IMR-90 (cell line): ENCODE measurements around the gene SPATS2L. TPM values are rescaled to one million over a fixed set of nuclear protein-coding genes. Genes with fewer than 3 reads are reported as not detected.

ENCODE experiments used
- ATAC-seq: fragments of 200-7000 bp; cut with Tn5 transposase; 2 replicates; pipeline ENCODE4 v1.9.1; 2020; ENCODE audit warnings: low read depth, mild to moderate bottlenecking, moderate library complexity
- BruUV-seq: library from RNA; stranded (reverse); fragments of 400-500 nt; replicated peaks from 2 replicates; lab custom pipeline; 2021; lab: Mats Ljungman, UMichigan
- CTCF ChIA-PET: fragments of 300-600 bp; formaldehyde crosslinking; extraction: SDS; loops from one replicate; lab custom pipeline; 2021; ENCODE audit warnings: antibody characterized with exemption; lab: Yijun Ruan, JAX
- POLR2A ChIA-PET: fragments of 300-600 bp; sonication (Branson Sonifier 250); formaldehyde crosslinking; loops from one replicate; lab custom pipeline; 2022; ENCODE audit warnings: antibody characterized with exemption; ENCODE audit not compliant: unreplicated experiment; lab: Charles Lee
- DNase-seq: peaks from one replicate; pipeline ENCODE4 v3.0.0; 2013
- H2AFZ ChIP-seq: replicated peaks from 2 replicates; pipeline ENCODE3; 2013; ENCODE audit warnings: low read length, mild to moderate bottlenecking; ENCODE audit not compliant: poor library complexity
- H2AK5ac ChIP-seq: 2 replicates; pipeline ENCODE4 v1.6.1; 2013; ENCODE audit warnings: low read depth, low read length, inconsistent platforms
- H2AK9ac ChIP-seq: replicated peaks from 2 replicates; pipeline ENCODE3; 2013; ENCODE audit warnings: mild to moderate bottlenecking, low read depth, low read length, moderate library complexity; ENCODE audit not compliant: poor library complexity
- H2BK120ac ChIP-seq: 2 replicates; pipeline ENCODE4 v1.6.1; 2013; ENCODE audit warnings: low read depth, low read length, inconsistent platforms
- H2BK15ac ChIP-seq: 3 replicates; pipeline ENCODE4 v1.6.1; 2013; ENCODE audit warnings: low read depth, low read length, inconsistent platforms
- H2BK20ac ChIP-seq: 2 replicates; pipeline ENCODE4 v1.6.1; 2013; ENCODE audit warnings: low read depth, mild to moderate bottlenecking, inconsistent platforms, low read length, moderate library complexity
- H2BK5ac ChIP-seq: 2 replicates; pipeline ENCODE4 v1.6.1; 2013; ENCODE audit warnings: mild to moderate bottlenecking, low read depth, low read length, inconsistent platforms; ENCODE audit not compliant: poor library complexity, severe bottlenecking
- H3K14ac ChIP-seq: replicated peaks from 2 replicates; pipeline ENCODE4 v1.6.1; 2013; ENCODE audit warnings: low read depth, low read length, inconsistent platforms
- H3K18ac ChIP-seq: 2 replicates; pipeline ENCODE4 v1.6.1; 2013; ENCODE audit warnings: low read depth, low read length, control low read depth
- H3K23ac ChIP-seq: 2 replicates; pipeline ENCODE4 v1.6.1; 2013; ENCODE audit warnings: low read depth, low read length, inconsistent platforms
- H3K27ac ChIP-seq: 2 replicates; pipeline ENCODE4 v1.5.1; 2013; ENCODE audit warnings: mild to moderate bottlenecking, control low read depth, low read length; ENCODE audit not compliant: insufficient read depth
- H3K27me3 ChIP-seq: 2 replicates; pipeline ENCODE4 v1.6.1; 2013; ENCODE audit warnings: low read length; ENCODE audit not compliant: control insufficient read depth, insufficient read depth
- H3K36me3 ChIP-seq: 2 replicates; pipeline ENCODE4 v1.6.1; 2013; ENCODE audit warnings: low read length, mixed read lengths; ENCODE audit not compliant: control insufficient read depth, insufficient read depth
- H3K4ac ChIP-seq: 2 replicates; pipeline ENCODE4 v1.6.1; 2013; ENCODE audit warnings: low read depth, low read length, inconsistent platforms
- H3K4me1 ChIP-seq: 2 replicates; pipeline ENCODE4 v1.6.1; 2013; ENCODE audit warnings: low read length, mixed read lengths; ENCODE audit not compliant: control insufficient read depth, insufficient read depth
- H3K4me2 ChIP-seq: 2 replicates; pipeline ENCODE4 v1.6.1; 2013; ENCODE audit warnings: low read depth, mild to moderate bottlenecking, control low read depth, low read length, moderate library complexity
- H3K4me3 ChIP-seq: 2 replicates; pipeline ENCODE4 v1.5.1; 2013; ENCODE audit warnings: low read depth, mild to moderate bottlenecking, control low read depth, low read length, moderate library complexity; ENCODE audit not compliant: insufficient read depth
- H3K56ac ChIP-seq: 2 replicates; pipeline ENCODE4 v1.6.1; 2013; ENCODE audit warnings: low read length, inconsistent platforms; ENCODE audit not compliant: insufficient read depth; ENCODE audit errors: extremely low read depth
- H3K79me1 ChIP-seq, 2 experiments: 2 replicates each; pipeline ENCODE4 v1.6.1; 2013; ENCODE audit warnings: low read length in 2 of 2, inconsistent platforms in 1 of 2, low read depth in 1 of 2
- H3K9ac ChIP-seq: 2 replicates; pipeline ENCODE4 v1.6.1; 2013; ENCODE audit warnings: low read depth, low read length, control low read depth
- H3K9me1 ChIP-seq: 2 replicates; pipeline ENCODE4 v1.6.1; 2013; ENCODE audit warnings: low read length, inconsistent platforms; ENCODE audit not compliant: insufficient read depth
- H3K9me3 ChIP-seq: 2 replicates; pipeline ENCODE4 v1.6.1; 2013; ENCODE audit warnings: low read length; ENCODE audit not compliant: control insufficient read depth, insufficient read depth
- H4K20me1 ChIP-seq: 2 replicates; pipeline ENCODE4 v1.6.1; 2013; ENCODE audit warnings: low read length, inconsistent platforms; ENCODE audit not compliant: insufficient read depth
- H4K5ac ChIP-seq: 2 replicates; pipeline ENCODE4 v1.6.1; 2013; ENCODE audit warnings: mild to moderate bottlenecking, low read depth, low read length, control low read depth
- H4K8ac ChIP-seq, 2 experiments: 2 replicates each; pipeline ENCODE4 v1.6.1; 2013; ENCODE audit warnings: low read depth in 2 of 2, low read length in 2 of 2, control low read depth in 1 of 2, inconsistent platforms in 1 of 2
- H4K91ac ChIP-seq: 2 replicates; pipeline ENCODE4 v1.6.1; 2013; ENCODE audit warnings: low read depth, low read length, inconsistent platforms; ENCODE audit not compliant: insufficient read depth
- BHLHE40 ChIP-seq: fragments of 150-350 bp; IDR thresholded peaks from 2 replicates; pipeline ENCODE4 v1.6.1; 2016; ENCODE audit warnings: mild to moderate bottlenecking, low read depth, low read length
- CEBPB ChIP-seq: IDR thresholded peaks from 2 replicates; pipeline ENCODE4 v1.6.1; 2012; ENCODE audit warnings: low read depth, low read length, improper control_type of control experiment
- CHD1 ChIP-seq: IDR thresholded peaks from 2 replicates; pipeline ENCODE4 v1.6.1; 2012; ENCODE audit warnings: low read depth, low read length, improper control_type of control experiment
- CTCF ChIP-seq: conservative IDR thresholded peaks from 2 replicates; pipeline ENCODE4 v1.5.1; 2012; ENCODE audit warnings: mild to moderate bottlenecking, low read depth, low read length, improper control_type of control experiment
- ELK1 ChIP-seq: fragments of 150-350 bp; IDR thresholded peaks from 2 replicates; pipeline ENCODE4 v1.6.1; 2016; ENCODE audit warnings: low read depth, mild to moderate bottlenecking, low read length, moderate library complexity, borderline replicate concordance
- FOS ChIP-seq: fragments of 150-350 bp; IDR thresholded peaks from 2 replicates; pipeline ENCODE4 v1.6.1; 2016; ENCODE audit warnings: low read depth, low read length
- MAFK ChIP-seq: IDR thresholded peaks from 2 replicates; pipeline ENCODE4 v1.6.1; 2012; ENCODE audit warnings: low read depth, low read length, improper control_type of control experiment
- MAZ ChIP-seq: IDR thresholded peaks from 2 replicates; pipeline ENCODE4 v1.6.1; 2012; ENCODE audit warnings: low read depth, mild to moderate bottlenecking, low read length, improper control_type of control experiment, moderate library complexity, borderline replicate concordance
- MXI1 ChIP-seq: IDR thresholded peaks from 2 replicates; pipeline ENCODE4 v1.6.1; 2012; ENCODE audit warnings: low read depth, mild to moderate bottlenecking, low read length, moderate library complexity, borderline replicate concordance
- NFE2L2 ChIP-seq: fragments of 150-350 bp; IDR thresholded peaks from 2 replicates; pipeline ENCODE4 v1.6.1; 2016; ENCODE audit warnings: low read depth, mild to moderate bottlenecking, low read length
- POLR2A ChIP-seq: IDR thresholded peaks from 2 replicates; pipeline ENCODE4 v1.6.1; 2012; ENCODE audit warnings: mild to moderate bottlenecking, low read depth, low read length
- RAD21 ChIP-seq: IDR thresholded peaks from 2 replicates; pipeline ENCODE4 v1.6.1; 2012; ENCODE audit warnings: low read length, improper control_type of control experiment
- RCOR1 ChIP-seq: IDR thresholded peaks from 2 replicates; pipeline ENCODE4 v1.6.1; 2012; ENCODE audit warnings: mild to moderate bottlenecking, low read length, improper control_type of control experiment; ENCODE audit not compliant: insufficient replicate concordance
- RFX5 ChIP-seq: IDR thresholded peaks from 2 replicates; pipeline ENCODE4 v1.8.0; 2012; ENCODE audit warnings: low read depth, mild to moderate bottlenecking, low read length, moderate library complexity
- SMC3 ChIP-seq: fragments of 150-350 bp; IDR thresholded peaks from 2 replicates; pipeline ENCODE4 v1.6.1; 2016; ENCODE audit warnings: low read depth, mild to moderate bottlenecking, antibody characterized with exemption, low read length, moderate library complexity
- USF2 ChIP-seq: fragments of 150-350 bp; IDR thresholded peaks from 2 replicates; pipeline ENCODE4 v1.6.1; 2017; ENCODE audit warnings: mild to moderate bottlenecking, antibody characterized with exemption, low read length, low read depth
- WGBS, 2 experiments: methylation state at CpG; one replicate each; pipeline versions ENCODE4 v1.1.5 to v1.1.7; 2013; ENCODE audit warnings: missing lambda C conversion rate in 2 of 2; ENCODE audit not compliant: insufficient read length in 1 of 2; ENCODE audit errors: extremely low coverage in 2 of 2; 5-methylcytosine and 5-hydroxymethylcytosine counted together
- dilution Hi-C: fragments of 300-500 bp; cut with HindIII; formaldehyde crosslinking; loops from one replicate; pipeline ENCODE4 v1.14.3; 2018; ENCODE audit warnings: low sequenced_read_pairs; ENCODE audit not compliant: unreplicated experiment
- in situ Hi-C: fragments of 300-500 bp; cut with MboI; formaldehyde crosslinking; loops from 3 replicates; pipeline ENCODE4 v1.14.3; 2019; ENCODE audit warnings: low sequenced_read_pairs, inconsistent platforms, mixed read lengths
- intact Hi-C: fragments of 100-400 bp; cut with micrococcal nuclease; formaldehyde crosslinking; loops from 2 replicates; pipeline ENCODE4 v1.10.0; 2022
- polyA plus RNA-seq, 3 experiments: library from polyadenylated mRNA; depleted of rRNA; stranded (reverse); fragments of >200 nt; gene quantifications; 2 replicates each; pipeline ENCODE4 v1.2.3, GENCODE V29; 2012; ENCODE audit warnings: low replicate concordance in 1 of 3
- total RNA-seq: library from RNA; depleted of rRNA; stranded (reverse); fragments of >200 nt; gene quantifications from 2 replicates; pipeline ENCODE4 v1.2.3, GENCODE V29; 2012

SPATS2L gene
- total and polyA plus RNA-seq, 2 of the 4 experiments (the other 2 are of a cell fraction), result 118 to 155 TPM

- no peaks in the 10 kb centered on the region for H3K27me3 ChIP-seq
- H3K79me1 ChIP-seq, result no peaks in the 10 kb centered on the region
- no peak overlapping the region for H2BK5ac ChIP-seq
- no peak overlapping the region for H3K4me2 ChIP-seq
- no peaks in the 10 kb centered on the region; the same call in 1 of the 2 replicates for H3K9me1 ChIP-seq
- no CpG with 5 or more reads among the region's 2 CpGs for WGBS, 2 experiments
- H4K8ac ChIP-seq, result no peak overlapping the region
- H3K9ac ChIP-seq, result no peak overlapping the region
- no peak for DNase-seq
- no peak overlapping the region for H3K56ac ChIP-seq
- H2AK9ac ChIP-seq, result no peak overlapping the region
- in situ Hi-C loops (no loop called here), intact Hi-C loops (no loop called here), dilution Hi-C loops (no loop called here)
- ChIA-PET POLR2A (no interaction called here), CTCF (no interaction called here)
- peaks cover 1% of the 10 kb centered on the region for H3K4me1 ChIP-seq
- no peak overlapping the region for H4K91ac ChIP-seq
- H4K20me1 ChIP-seq, result no peaks in the 10 kb centered on the region
- H3K4me3 ChIP-seq, result no peak overlapping the region
- no peak overlapping the region for H2BK20ac ChIP-seq
- TF ChIP-seq MAFK (no peak), RAD21 (no peak), POLR2A (no peak), RCOR1 (no peak), CHD1 (no peak), NFE2L2 (no peak), FOS (no peak), CTCF (no peak), CEBPB (no peak), RFX5 (no peak), ELK1 (no peak), SMC3 (no peak), BHLHE40 (no peak), MXI1 (no peak), USF2 (no peak), MAZ (no peak)
- BruUV-seq, result no TSS peak
- H3K14ac ChIP-seq, result no peak overlapping the region
- H3K36me3 ChIP-seq, result no peaks in the 10 kb centered on the region
- H3K4ac ChIP-seq, result no peak overlapping the region
- H2AK5ac ChIP-seq, result no peak overlapping the region
- H2AFZ ChIP-seq, result no peak overlapping the region
- H3K27ac ChIP-seq, result no peak overlapping the region
- no peak overlapping the region for H2BK15ac ChIP-seq
- H2BK120ac ChIP-seq, result no peak overlapping the region
- no peak overlapping the region for H3K18ac ChIP-seq
- no peak overlapping the region for H4K5ac ChIP-seq
- ATAC-seq, result no peak
- no peaks in the 10 kb centered on the region for H3K9me3 ChIP-seq
- no peak overlapping the region for H3K23ac ChIP-seq
Observed at GRCh38 chr2:200272320-200272719, 34.2 kb upstream of the SPATS2L start.
